H9 (cell line): ENCODE measurements around the gene EXOC3. TPM values are rescaled to one million over a fixed set of nuclear protein-coding genes. Genes with fewer than 3 reads are reported as not detected.

Experiments
- DNase-seq: peaks from one replicate; pipeline ENCODE4 v3.0.0-alpha.2; 2017
- H2AFZ ChIP-seq: one replicate; pipeline ENCODE4 v1.6.1; 2013; ENCODE audit warnings: mild to moderate bottlenecking, low read length, control low read depth, moderate library complexity
- H2AK5ac ChIP-seq: 2 replicates; pipeline ENCODE4 v1.6.1; 2013; ENCODE audit warnings: low read length, control low read depth, mixed read lengths; ENCODE audit not compliant: insufficient read length
- H2BK120ac ChIP-seq: one replicate; pipeline ENCODE4 v1.6.1; 2013; ENCODE audit warnings: low read depth, mild to moderate bottlenecking, low read length, control low read depth, inconsistent platforms; ENCODE audit not compliant: poor library complexity, severe bottlenecking
- H2BK12ac ChIP-seq: 2 replicates; pipeline ENCODE4 v1.6.1; 2013; ENCODE audit warnings: low read length, control low read depth, mixed read lengths, low read depth; ENCODE audit not compliant: insufficient read length
- H2BK15ac ChIP-seq: 2 replicates; pipeline ENCODE4 v1.6.1; 2013; ENCODE audit warnings: low read depth, low read length, control low read depth
- H2BK20ac ChIP-seq: one replicate; pipeline ENCODE4 v1.6.1; 2013; ENCODE audit warnings: low read depth, mild to moderate bottlenecking, low read length, control low read depth, inconsistent platforms; ENCODE audit not compliant: poor library complexity, severe bottlenecking
- H2BK5ac ChIP-seq: 2 replicates; pipeline ENCODE4 v1.6.1; 2013; ENCODE audit warnings: low read length, control low read depth, mixed read lengths; ENCODE audit not compliant: insufficient read length
- H3K14ac ChIP-seq: 2 replicates; pipeline ENCODE4 v1.6.1; 2013; ENCODE audit warnings: low read length, control low read depth; ENCODE audit not compliant: insufficient read depth
- H3K18ac ChIP-seq: 2 replicates; pipeline ENCODE4 v1.6.1; 2013; ENCODE audit warnings: low read depth, mild to moderate bottlenecking, mixed read lengths, low read length, control low read depth; ENCODE audit not compliant: insufficient read length
- H3K23ac ChIP-seq: 2 replicates; pipeline ENCODE4 v1.6.1; 2013; ENCODE audit warnings: low read length, control low read depth, mixed read lengths, low read depth; ENCODE audit not compliant: insufficient read length
- H3K23me2 ChIP-seq: 2 replicates; pipeline ENCODE4 v1.6.1; 2013; ENCODE audit warnings: low read depth, mild to moderate bottlenecking, mixed read lengths, low read length, control low read depth; ENCODE audit not compliant: insufficient read length, poor library complexity, severe bottlenecking
- H3K27ac ChIP-seq: 2 replicates; pipeline ENCODE4 v1.5.1; 2013; ENCODE audit warnings: low read length, control low read depth, mixed read lengths, low read depth; ENCODE audit not compliant: insufficient read length
- H3K27me3 ChIP-seq: 2 replicates; pipeline ENCODE4 v1.6.1; 2013; ENCODE audit warnings: low read length, control low read depth, inconsistent platforms; ENCODE audit not compliant: insufficient read depth
- H3K4ac ChIP-seq: 2 replicates; pipeline ENCODE4 v1.6.1; 2013; ENCODE audit warnings: low read depth, mild to moderate bottlenecking, control low read depth, inconsistent platforms, low read length, moderate library complexity
- H3K4me1 ChIP-seq: 2 replicates; pipeline ENCODE4 v1.6.1; 2013; ENCODE audit warnings: low read length, control low read depth, inconsistent platforms; ENCODE audit not compliant: insufficient read depth
- H3K4me2 ChIP-seq: 2 replicates; pipeline ENCODE4 v1.6.1; 2013; ENCODE audit warnings: low read length, control low read depth, mixed read lengths; ENCODE audit not compliant: insufficient read length, insufficient read depth
- H3K56ac ChIP-seq: 2 replicates; pipeline ENCODE4 v1.6.1; 2013; ENCODE audit warnings: low read depth, mild to moderate bottlenecking, mixed read lengths, low read length, control low read depth; ENCODE audit not compliant: insufficient read length
- H3K79me1 ChIP-seq: 2 replicates; pipeline ENCODE4 v1.6.1; 2013; ENCODE audit warnings: low read depth, mild to moderate bottlenecking, moderate library complexity, low read length, control low read depth, inconsistent platforms; ENCODE audit not compliant: insufficient read depth, poor library complexity, severe bottlenecking
- H3K79me2 ChIP-seq: 2 replicates; pipeline ENCODE4 v1.6.1; 2013; ENCODE audit warnings: low read length, control low read depth, inconsistent platforms; ENCODE audit not compliant: insufficient read depth
- H3K9ac ChIP-seq: 2 replicates; pipeline ENCODE4 v1.6.1; 2013; ENCODE audit warnings: low read length, control low read depth, mixed read lengths; ENCODE audit not compliant: insufficient read length; ENCODE audit errors: extremely low read depth
- H3K9me3 ChIP-seq: one replicate; pipeline ENCODE4 v1.6.1; 2013; ENCODE audit warnings: low read depth, low read length, inconsistent platforms; ENCODE audit not compliant: control insufficient read depth
- H3T11ph ChIP-seq: one replicate; pipeline ENCODE4 v1.6.1; 2013; ENCODE audit warnings: mild to moderate bottlenecking, low read length, control low read depth, inconsistent platforms
- H4K20me1 ChIP-seq: one replicate; pipeline ENCODE4 v1.6.1; 2013; ENCODE audit not compliant: control insufficient read depth, insufficient read length, insufficient read depth
- H4K5ac ChIP-seq: 2 replicates; pipeline ENCODE4 v1.6.1; 2013; ENCODE audit warnings: low read depth, mild to moderate bottlenecking, mixed read lengths, low read length, control low read depth; ENCODE audit not compliant: insufficient read length
- H4K8ac ChIP-seq: replicated peaks from 2 replicates; pipeline ENCODE4 v1.6.1; 2013; ENCODE audit warnings: low read length, control low read depth, mixed read lengths, low read depth; ENCODE audit not compliant: insufficient read length
- H4K91ac ChIP-seq: 2 replicates; pipeline ENCODE4 v1.6.1; 2013; ENCODE audit warnings: low read depth, mild to moderate bottlenecking, moderate library complexity, mixed read lengths, low read length, control low read depth; ENCODE audit not compliant: insufficient read length
- H3K27ac Mint-ChIP-seq, 3 experiments: 2 replicates in 2 of 3; 3 replicates in 1 of 3; pipeline ENCODE4 v1.8.0; 2020 to 2021; ENCODE audit warnings: mixed read lengths in 3 of 3, mild to moderate bottlenecking in 1 of 3, moderate library complexity in 1 of 3
- H3K27me3 Mint-ChIP-seq: 2 replicates; pipeline ENCODE4 v1.8.0; 2021; ENCODE audit warnings: low read depth, mild to moderate bottlenecking, moderate library complexity, mixed read lengths
- H3K36me3 Mint-ChIP-seq, 3 experiments: 2 replicates in 2 of 3; 3 replicates in 1 of 3; pipeline ENCODE4 v1.8.0; 2020 to 2021; ENCODE audit warnings: low read depth in 3 of 3, mixed read lengths in 3 of 3; ENCODE audit not compliant: insufficient read depth in 1 of 3
- H3K4me1 Mint-ChIP-seq, 2 experiments: 2 replicates each; pipeline ENCODE4 v1.8.0; 2020; ENCODE audit warnings: mixed read lengths in 2 of 2
- H3K4me3 Mint-ChIP-seq, 2 experiments: 2 replicates in 1 of 2; 3 replicates in 1 of 2; pipeline ENCODE4 v1.8.0; 2020 to 2021; ENCODE audit warnings: mild to moderate bottlenecking in 2 of 2, mixed read lengths in 2 of 2, moderate library complexity in 1 of 2
- H3K9me3 Mint-ChIP-seq, 2 experiments: 2 replicates in 1 of 2; 3 replicates in 1 of 2; pipeline ENCODE4 v1.8.0; 2020; ENCODE audit warnings: mild to moderate bottlenecking in 2 of 2, mixed read lengths in 2 of 2, moderate library complexity in 1 of 2
- CTCF ChIP-seq: fragments of 200-600 bp; sonication (generic); conservative IDR thresholded peaks from 3 replicates; pipeline ENCODE4 v1.8.0; 2021; ENCODE audit warnings: antibody characterized with exemption, mild to moderate bottlenecking
- WGBS: extraction: QIAGEN DNeasy Blood & Tissue Kit; methylation state at CpG from one replicate; pipeline ENCODE4 v1.1.7; 2013; ENCODE audit warnings: missing lambda C conversion rate, low lambda C conversion rate, mixed read lengths; ENCODE audit not compliant: insufficient read length; ENCODE audit errors: extremely low coverage; 5-methylcytosine and 5-hydroxymethylcytosine counted together
- total RNA-seq: library from RNA; stranded (reverse); gene quantifications from 2 replicates; pipeline ENCODE4 v1.2.1, GENCODE V29; 2021

Gene EXOC3
- total RNA-seq, 1 experiment from 2014 or later, result 36.7 TPM

DNA sequence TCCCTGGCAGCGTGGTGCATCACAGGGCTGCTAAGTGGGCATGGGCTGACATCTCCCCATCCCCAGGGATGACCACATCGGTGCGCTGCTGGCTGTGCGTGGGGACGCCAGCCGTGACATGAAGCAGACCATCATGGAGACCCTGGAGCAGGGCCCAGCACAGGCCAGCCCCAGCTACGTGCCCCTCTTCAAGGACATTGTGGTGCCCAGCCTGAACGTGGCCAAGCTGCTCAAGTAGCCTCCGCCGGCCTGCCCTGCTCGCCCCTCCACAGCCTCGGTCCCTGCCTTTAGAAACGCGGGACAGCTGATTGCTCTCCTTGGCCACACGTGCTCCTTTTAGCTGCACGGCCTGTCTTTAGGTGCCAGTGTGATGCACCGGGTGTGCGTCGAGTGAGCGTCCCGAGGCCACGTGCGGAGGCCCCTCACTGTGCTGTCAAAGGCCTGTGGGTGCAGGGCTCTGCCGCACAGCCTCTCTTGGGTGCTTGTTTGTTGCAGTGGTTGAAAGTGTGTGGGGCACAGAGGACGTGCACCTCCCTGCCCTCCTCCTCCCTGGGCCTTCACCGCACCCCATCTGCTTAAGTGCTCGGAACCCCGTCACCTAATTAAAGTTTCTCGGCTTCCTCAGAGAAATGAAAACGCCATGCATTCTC is 23.8 kb downstream of the EXOC3 start:
- H2BK120ac ChIP-seq, result no peak overlapping the region
- no peak for TF ChIP-seq CTCF
- H2AFZ ChIP-seq, result no peak overlapping the region
- H4K8ac ChIP-seq, result no peak overlapping the region
- no peak overlapping the region for H2AK5ac ChIP-seq
- H3K9me3 ChIP-seq, result no peaks in the 10 kb centered on the region
- no peak overlapping the region for H2BK15ac ChIP-seq
- no peak overlapping the region for H2BK5ac ChIP-seq
- WGBS, result no CpG with 5 or more reads among the region's 30 CpGs
- no peaks in the 10 kb centered on the region for H3K27me3 ChIP-seq
- H3K4me1 Mint-ChIP-seq, result peaks cover 3 to 5% of the 10 kb centered on the region in 2 experiments
- H3K4me2 ChIP-seq, result no peak overlapping the region
- no peak overlapping the region for H3K9ac ChIP-seq
- no peaks in the 10 kb centered on the region for H3K4me1 ChIP-seq
- H3K27ac ChIP-seq, result no peak overlapping the region
- H3K79me1 ChIP-seq, result no peaks in the 10 kb centered on the region
- no peak overlapping the region for H3K23ac ChIP-seq
- H3K23me2 ChIP-seq, result no peaks in the 10 kb centered on the region
- H3K14ac ChIP-seq, result no peak overlapping the region; the same call in 1 of the 2 replicates
- no peak overlapping the region for H3K4me3 Mint-ChIP-seq
- H4K20me1 ChIP-seq, result no peaks in the 10 kb centered on the region
- H3K79me2 ChIP-seq, result no peaks in the 10 kb centered on the region
- H3K36me3 Mint-ChIP-seq, result peaks cover 8 to 28% (median 25%) of the 10 kb centered on the region in 3 experiments; a peak in 6 of 7 replicates
- H3K4ac ChIP-seq, result no peak overlapping the region
- no peak overlapping the region for H2BK20ac ChIP-seq
- no peak overlapping the region for H4K91ac ChIP-seq
- no peaks in the 10 kb centered on the region for H3K9me3 Mint-ChIP-seq
- no peak overlapping the region for H4K5ac ChIP-seq
- H3K27me3 Mint-ChIP-seq, result peaks cover under 1% of the 10 kb centered on the region; the same call in 1 of the 2 replicates
- H3K18ac ChIP-seq, result no peak overlapping the region
- H3T11ph ChIP-seq, result no peak overlapping the region
- H3K56ac ChIP-seq, result no peak overlapping the region
- no peak overlapping the region for H2BK12ac ChIP-seq
- no peak overlapping the region; a peak in 1 of 7 replicates for H3K27ac Mint-ChIP-seq
- DNase-seq, result no peak
